ENCODE measurements around the gene USP46.

DNA sequence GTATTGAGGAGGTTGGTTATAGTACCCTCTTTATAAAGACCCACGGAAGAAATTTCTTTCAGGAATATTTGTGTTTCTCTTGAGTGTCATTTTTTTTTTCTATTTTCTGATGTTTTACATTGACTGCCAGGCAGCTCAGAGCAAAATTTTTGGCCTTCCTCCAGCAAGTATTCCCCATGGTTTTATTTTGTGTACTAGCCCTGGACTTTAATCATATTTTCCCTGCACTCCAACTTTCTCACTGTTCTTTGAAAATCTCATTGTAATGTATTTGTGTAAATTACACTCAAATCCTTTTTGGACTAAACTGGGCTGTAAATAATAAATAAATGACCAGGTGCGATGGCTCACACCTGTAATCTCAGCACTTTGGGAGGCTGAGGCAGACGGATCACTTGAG, 45.6 kb upstream of the USP46 start:
- TF ChIP-seq POLR2AphosphoS5 (IDR thresholded peaks at IDR 0.05; ENCODE audit: low read depth, low read length): no peak
- TF ChIP-seq, protein P1, sequence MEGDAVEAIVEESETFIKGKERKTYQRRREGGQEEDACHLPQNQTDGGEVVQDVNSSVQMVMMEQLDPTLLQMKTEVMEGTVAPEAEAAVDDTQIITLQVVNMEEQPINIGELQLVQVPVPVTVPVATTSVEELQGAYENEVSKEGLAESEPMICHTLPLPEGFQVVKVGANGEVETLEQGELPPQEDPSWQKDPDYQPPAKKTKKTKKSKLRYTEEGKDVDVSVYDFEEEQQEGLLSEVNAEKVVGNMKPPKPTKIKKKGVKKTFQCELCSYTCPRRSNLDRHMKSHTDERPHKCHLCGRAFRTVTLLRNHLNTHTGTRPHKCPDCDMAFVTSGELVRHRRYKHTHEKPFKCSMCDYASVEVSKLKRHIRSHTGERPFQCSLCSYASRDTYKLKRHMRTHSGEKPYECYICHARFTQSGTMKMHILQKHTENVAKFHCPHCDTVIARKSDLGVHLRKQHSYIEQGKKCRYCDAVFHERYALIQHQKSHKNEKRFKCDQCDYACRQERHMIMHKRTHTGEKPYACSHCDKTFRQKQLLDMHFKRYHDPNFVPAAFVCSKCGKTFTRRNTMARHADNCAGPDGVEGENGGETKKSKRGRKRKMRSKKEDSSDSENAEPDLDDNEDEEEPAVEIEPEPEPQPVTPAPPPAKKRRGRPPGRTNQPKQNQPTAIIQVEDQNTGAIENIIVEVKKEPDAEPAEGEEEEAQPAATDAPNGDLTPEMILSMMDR (IDR thresholded peaks at IDR 0.05): no peak
- TF ChIP-seq SIN3A (IDR thresholded peaks at IDR 0.05; ENCODE audit: borderline replicate concordance, insufficient read depth, low read depth, low read length): no peak
- TF ChIP-seq, protein P2, sequence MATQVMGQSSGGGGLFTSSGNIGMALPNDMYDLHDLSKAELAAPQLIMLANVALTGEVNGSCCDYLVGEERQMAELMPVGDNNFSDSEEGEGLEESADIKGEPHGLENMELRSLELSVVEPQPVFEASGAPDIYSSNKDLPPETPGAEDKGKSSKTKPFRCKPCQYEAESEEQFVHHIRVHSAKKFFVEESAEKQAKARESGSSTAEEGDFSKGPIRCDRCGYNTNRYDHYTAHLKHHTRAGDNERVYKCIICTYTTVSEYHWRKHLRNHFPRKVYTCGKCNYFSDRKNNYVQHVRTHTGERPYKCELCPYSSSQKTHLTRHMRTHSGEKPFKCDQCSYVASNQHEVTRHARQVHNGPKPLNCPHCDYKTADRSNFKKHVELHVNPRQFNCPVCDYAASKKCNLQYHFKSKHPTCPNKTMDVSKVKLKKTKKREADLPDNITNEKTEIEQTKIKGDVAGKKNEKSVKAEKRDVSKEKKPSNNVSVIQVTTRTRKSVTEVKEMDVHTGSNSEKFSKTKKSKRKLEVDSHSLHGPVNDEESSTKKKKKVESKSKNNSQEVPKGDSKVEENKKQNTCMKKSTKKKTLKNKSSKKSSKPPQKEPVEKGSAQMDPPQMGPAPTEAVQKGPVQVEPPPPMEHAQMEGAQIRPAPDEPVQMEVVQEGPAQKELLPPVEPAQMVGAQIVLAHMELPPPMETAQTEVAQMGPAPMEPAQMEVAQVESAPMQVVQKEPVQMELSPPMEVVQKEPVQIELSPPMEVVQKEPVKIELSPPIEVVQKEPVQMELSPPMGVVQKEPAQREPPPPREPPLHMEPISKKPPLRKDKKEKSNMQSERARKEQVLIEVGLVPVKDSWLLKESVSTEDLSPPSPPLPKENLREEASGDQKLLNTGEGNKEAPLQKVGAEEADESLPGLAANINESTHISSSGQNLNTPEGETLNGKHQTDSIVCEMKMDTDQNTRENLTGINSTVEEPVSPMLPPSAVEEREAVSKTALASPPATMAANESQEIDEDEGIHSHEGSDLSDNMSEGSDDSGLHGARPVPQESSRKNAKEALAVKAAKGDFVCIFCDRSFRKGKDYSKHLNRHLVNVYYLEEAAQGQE (IDR thresholded peaks at IDR 0.05; ENCODE audit: insufficient read depth in 1 of 2, low read depth in 2 of 2, low read length in 1 of 2): no peak
- no peak for TF ChIP-seq TCF7L2 (IDR thresholded peaks at IDR 0.05; ENCODE audit: low read depth, low read length)
